ENCODE data around the gene TRPC3.
A peak's percentile ranks its signal among the peaks of the same experiment; 100 is the strongest.

The TRPC3 gene

DNA sequence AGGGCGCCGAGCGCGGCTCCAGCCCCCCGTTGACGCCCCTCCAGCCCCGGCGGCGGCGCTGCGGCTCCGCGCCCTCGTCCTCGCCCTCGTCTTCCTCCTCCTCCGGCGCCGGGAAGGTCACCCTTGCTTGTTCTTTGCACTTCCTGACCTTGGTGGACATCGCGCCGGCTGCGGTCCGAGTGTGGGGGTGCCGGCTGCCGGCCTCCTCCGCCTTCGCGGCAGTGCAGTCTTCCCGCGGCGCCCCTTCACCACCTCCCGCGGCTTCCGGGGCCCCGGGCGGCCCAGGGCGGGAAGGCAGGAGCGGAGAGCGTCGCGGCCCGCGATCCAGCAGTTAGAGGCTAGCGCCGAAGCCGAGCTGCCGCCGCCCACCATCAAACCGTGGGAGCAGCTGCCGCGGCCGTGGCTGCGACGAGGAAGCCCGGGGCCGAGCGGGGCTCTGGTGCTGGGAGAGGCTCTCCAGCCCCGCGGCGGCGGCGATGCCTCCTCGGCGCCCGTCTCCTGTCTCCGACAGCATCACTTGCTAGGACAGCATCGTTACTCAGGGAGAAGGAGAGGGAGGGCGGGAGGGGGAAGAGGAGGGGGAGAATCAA lies at the start of gene TRPC3:
TRPC3 (minus strand) TSS at position 540 of the 590 bp plus-strand sequence; CDS start at position 160, 380 bp downstream.
- peak; percentile 43 for DNase-seq

GRCh38 chr4:122000849-122001248 lies 49.0 kb upstream of the TRPC3 start:
- no peak for DNase-seq

DNA sequence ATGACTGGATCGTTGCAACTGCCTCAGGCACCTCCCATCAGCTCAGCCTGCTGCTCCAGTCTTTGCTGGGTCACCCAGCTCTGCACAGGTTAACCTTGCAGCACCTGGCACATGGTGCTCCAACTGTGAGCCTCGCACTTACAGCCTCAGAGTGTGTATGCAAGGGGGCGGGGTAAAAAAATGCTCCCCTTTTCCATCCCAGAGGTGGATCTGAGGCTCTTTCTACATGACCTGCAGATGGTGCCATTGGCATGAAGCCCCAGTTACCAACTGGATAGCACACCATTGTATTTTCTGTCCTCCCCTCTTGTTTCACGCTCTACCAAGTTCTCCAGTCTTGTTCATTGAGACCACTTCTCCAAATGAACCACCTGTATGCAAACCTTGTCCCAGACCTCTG lies 46.2 kb upstream of the TRPC3 start:
- no peak for DNase-seq

- no peak for DNase-seq
Observed at GRCh38 chr4:121995790-121996537, 44.1 kb upstream of the TRPC3 start.

DNA sequence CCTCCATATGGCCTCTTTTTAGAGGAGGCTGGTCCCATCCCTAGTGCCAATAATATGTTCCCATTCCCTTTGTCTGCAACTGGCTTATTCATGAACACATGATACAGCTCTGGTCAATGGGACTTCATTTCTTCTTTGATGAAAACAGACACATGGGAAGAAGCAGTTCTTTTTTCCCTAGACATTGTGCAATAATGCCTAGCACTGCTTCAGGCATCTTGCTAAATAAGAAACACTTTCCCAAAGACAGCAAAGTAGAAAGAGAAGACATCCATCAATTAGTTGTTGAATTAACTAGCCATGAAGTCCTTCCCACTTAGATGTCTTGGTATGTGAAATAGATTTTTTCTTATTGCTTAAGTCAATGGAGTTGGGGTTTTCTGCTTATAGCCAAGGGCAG lies 40.1 kb upstream of the TRPC3 start:
- DNase-seq = no peak

DNA sequence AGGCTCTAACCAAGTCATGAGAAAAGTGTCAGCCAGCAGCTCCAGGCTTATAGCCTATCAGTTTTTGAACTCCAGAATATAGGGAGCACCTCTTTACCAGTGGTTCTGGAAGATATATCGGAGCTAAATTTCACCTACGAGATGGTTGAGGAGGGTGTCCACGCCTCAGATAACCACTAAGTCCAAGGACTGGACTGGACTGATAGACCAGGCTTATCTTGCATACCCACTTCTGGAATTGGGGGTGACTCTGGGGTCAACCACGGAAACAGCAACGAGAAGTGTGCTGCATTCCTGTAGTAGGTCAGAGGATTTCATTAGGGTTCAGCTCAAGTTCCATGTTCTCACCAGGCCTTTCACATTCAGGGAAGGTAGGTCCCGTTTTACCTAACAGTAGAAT lies 38.6 kb upstream of the TRPC3 start:
- DNase-seq = no peak

GRCh38 chr4:121989715-121990114 lies 37.9 kb upstream of the TRPC3 start:
- DNase-seq = no peak

GRCh38 chr4:121988950-121989349 lies 37.1 kb upstream of the TRPC3 start:
- DNase-seq = no peak

- DNase-seq = no peak
Observed at GRCh38 chr4:121980643-121981042, 28.8 kb upstream of the TRPC3 start.

DNA sequence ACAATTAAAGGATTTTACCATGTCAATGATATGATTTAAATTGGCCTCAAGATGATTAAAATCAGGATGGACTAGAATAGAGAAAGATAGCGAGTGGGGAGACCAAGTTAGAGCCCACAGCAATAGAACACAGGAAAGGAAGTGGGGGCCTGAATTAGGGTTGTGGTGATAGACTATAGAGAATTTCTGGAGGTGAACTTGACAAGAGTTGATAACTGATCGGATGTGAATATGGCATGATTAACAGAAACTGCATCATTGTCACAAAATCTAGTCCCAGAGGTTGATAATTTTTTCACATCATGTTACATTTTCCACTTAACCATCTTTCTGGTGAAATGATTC lies 26.3 kb upstream of the TRPC3 start:
- no peak for DNase-seq

DNA sequence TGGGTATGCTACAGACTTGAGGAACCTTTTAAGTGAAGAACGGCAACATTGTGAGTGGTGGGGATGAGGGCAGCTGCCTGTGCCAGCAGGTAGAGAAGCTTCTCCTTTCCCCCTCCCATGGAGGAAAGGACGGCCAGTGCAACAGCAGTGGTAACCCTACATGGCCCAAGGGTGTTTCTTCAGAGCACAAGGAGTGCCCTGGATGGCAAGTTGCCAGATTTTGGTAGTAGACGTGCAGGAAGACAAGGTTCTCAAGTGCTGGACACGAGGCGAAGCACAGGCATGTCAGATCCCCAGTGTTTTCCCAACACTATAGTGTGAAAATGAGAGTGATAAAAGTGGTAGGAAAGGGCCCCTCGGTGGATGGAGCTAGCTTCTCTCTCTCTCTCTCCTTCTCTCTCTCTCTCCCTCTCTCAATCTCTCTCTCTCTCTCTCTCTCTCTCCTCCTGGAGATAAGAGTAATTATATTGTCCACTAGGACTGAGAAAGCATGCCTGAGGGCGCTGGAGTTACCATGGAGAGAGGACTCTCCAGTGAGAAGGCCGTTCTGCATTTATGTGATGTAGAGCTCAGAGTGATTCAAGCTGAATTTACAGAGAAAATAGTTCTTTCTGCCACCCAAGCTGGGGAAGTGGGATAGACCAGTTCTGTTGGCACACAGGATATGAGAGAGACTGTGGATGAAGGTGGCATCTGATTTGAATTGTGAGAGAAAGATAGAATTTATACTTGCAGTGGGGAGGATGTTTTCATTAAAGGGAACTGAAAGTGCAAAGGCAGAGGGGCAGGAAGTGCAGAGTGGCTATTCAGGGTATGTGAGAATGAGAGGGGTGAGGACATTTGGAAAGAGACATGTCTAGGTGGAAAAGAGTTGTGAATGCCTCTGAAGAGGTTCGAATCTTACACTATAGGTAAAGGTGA lies 25.7 kb upstream of the TRPC3 start:
- DNase-seq = no peak

DNA sequence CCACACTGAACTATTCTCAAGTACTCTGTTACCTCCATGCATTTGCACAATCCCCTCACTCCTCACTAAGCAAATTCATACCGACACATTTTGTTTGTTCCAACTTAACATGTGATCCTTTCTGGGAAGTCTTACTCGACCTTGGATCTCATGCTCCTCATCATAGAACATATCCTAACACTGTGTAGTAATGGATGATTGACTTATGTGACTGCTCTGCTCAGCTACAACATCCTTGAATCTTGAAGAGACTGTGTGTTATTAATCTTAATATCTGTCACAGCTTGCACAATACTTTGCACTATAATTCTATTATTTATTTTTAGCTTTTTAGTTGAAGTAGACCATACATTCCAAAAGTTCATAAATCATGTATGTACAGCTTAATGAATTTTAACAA lies 23.9 kb upstream of the TRPC3 start:
- DNase-seq = no peak

DNA sequence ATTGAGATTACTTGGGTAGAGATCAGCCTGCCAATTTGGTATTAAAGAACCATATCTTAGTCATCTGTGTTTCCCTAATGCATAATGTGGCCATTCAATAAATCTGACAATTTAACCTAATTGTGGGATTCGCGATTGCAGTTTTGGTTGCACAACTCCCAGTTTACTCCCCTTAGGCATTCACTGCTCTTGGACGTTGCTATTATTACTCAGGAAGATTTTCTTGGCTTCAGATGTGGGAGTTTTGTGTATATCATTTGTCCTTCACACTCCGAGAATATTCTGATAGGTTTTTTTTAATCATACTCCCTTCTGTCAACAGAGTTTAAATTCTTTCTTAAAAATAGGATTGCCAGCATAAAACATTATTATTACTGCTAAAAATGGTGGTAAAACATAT lies 22.0 kb upstream of the TRPC3 start:
- no peak for DNase-seq

DNA sequence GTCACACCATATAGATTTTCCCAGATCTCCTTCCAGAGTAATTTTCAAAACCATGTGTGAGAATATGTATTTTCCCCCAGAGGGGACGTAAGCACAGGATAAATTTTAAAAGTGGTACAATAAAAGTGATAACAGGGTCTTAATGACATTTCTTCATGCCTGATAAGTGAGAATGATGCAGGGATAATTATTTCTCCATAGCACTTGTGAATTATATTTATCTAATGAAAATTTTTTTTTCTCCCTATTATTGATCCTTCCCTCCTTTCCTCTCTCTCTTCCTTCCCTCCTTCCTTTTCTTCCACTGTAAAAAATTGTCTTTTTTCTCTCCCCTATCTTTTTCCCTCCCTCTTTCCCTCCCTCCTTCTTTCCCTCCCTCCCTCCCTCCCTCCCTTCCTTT lies 17.0 kb upstream of the TRPC3 start:
- no peak for DNase-seq

GRCh38 chr4:121964958-121965357 lies 13.1 kb upstream of the TRPC3 start:
- DNase-seq = no peak

- no peak for DNase-seq
Observed at GRCh38 chr4:121960818-121961217, 9.0 kb upstream of the TRPC3 start.

GRCh38 chr4:121958777-121959176 lies 6.9 kb upstream of the TRPC3 start:
- DNase-seq = no peak

GRCh38 chr4:121957266-121957665 lies 5.4 kb upstream of the TRPC3 start:
- DNase-seq = no peak

- no peak for DNase-seq
Observed at GRCh38 chr4:121953860-121954259, 2.0 kb upstream of the TRPC3 start.

GRCh38 chr4:121952290-121952689 lies 430 bp upstream of the TRPC3 start:
- DNase-seq = no peak

GRCh38 chr4:121950680-121951520 lies 960 bp downstream of the TRPC3 start:
- peak; percentile 23 for DNase-seq

DNA sequence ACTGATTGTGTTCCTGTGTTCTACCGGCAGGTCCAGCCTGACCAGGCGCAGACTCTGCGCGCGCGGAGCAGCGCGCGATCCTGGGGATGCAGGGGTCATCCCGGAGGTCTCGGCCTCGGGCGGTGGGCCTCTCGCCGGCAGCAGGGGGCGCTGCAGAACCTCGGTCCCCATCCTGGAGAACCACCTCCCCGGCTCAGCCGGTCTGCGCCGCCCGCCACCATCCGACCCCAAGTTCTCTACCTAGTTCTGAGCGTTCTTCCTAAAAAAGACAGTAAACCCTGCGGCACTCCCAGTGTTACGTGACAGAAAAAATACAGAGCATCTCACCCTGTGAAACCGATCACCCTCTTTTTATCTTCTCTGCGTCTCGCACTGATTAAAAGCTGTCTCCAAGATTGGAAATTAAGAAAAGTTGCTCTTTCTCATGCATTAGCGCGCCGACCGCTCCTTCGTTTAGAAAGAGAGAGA lies 1.6 kb downstream of the TRPC3 start:
- peak; percentile 87 for DNase-seq

- no peak for DNase-seq
Observed at GRCh38 chr4:121946644-121947043, 5.2 kb downstream of the TRPC3 start.

Data from activated naive CD4-positive, alpha-beta T cell treated with Interleukin-2 at 50 U/mL for 16 hours (primary cell).